Parathyroid adenoma (tissue), 2 donors: ENCODE data around the gene MSANTD2.

Experiments
- H2AFZ ChIP-seq: fragments of 300-600 bp; sonication (generic); one replicate; pipeline ENCODE4 v1.7.0; 2017; ENCODE audit warnings: antibody characterized with exemption, mild to moderate bottlenecking
- H3K27ac ChIP-seq: fragments of 300-600 bp; sonication (generic); one replicate; pipeline ENCODE4 v1.7.0; 2017
- H3K27me3 ChIP-seq: fragments of 300-600 bp; sonication (generic); one replicate; pipeline ENCODE4 v1.7.0; 2017; ENCODE audit warnings: low read length; ENCODE audit not compliant: control insufficient read depth, insufficient read depth
- H3K36me3 ChIP-seq: fragments of 300-600 bp; sonication (generic); one replicate; pipeline ENCODE4 v1.7.0; 2017; ENCODE audit warnings: low read length; ENCODE audit not compliant: control insufficient read depth, insufficient read depth
- H3K4me1 ChIP-seq: fragments of 300-600 bp; sonication (generic); one replicate; pipeline ENCODE4 v1.7.0; 2017; ENCODE audit warnings: control low read depth
- H3K4me2 ChIP-seq: fragments of 300-600 bp; sonication (generic); one replicate; pipeline ENCODE4 v1.7.0; 2017; ENCODE audit warnings: low read length
- H3K4me3 ChIP-seq: fragments of 300-600 bp; sonication (generic); one replicate; pipeline ENCODE4 v1.7.0; 2017; ENCODE audit warnings: low read depth, low read length
- H3K79me2 ChIP-seq: fragments of 300-600 bp; sonication (generic); one replicate; pipeline ENCODE4 v1.7.0; 2017; ENCODE audit warnings: control low read depth
- H3K9ac ChIP-seq: fragments of 300-600 bp; sonication (generic); one replicate; pipeline ENCODE4 v1.7.0; 2017; ENCODE audit warnings: mild to moderate bottlenecking
- H3K9me3 ChIP-seq: fragments of 300-600 bp; sonication (generic); one replicate; pipeline ENCODE4 v1.7.0; 2017; ENCODE audit warnings: low read length; ENCODE audit not compliant: control insufficient read depth
- CTCF ChIP-seq: fragments of 300-600 bp; sonication (generic); IDR thresholded peaks from one replicate; pipeline ENCODE4 v1.7.0; 2017; ENCODE audit warnings: antibody characterized with exemption, mild to moderate bottlenecking
- donor health status: primary hyperparathyroidism.

Gene MSANTD2

GRCh38 chr11:124753624-124754023 is 46.6 kb downstream of the MSANTD2 start:
- Histone ChIP-seq H3K27me3 (no peaks in the 10 kb centered on the region), H3K36me3 (no peaks in the 10 kb centered on the region), H3K9ac (no peak overlapping the region), H3K9me3 (no peaks in the 10 kb centered on the region), H3K79me2 (no peaks in the 10 kb centered on the region), H3K27ac (no peak overlapping the region), H3K4me1 (no peaks in the 10 kb centered on the region), H2AFZ (no peak overlapping the region), H3K4me3 (no peak overlapping the region), H3K4me2 (no peak overlapping the region)
- no peak for TF ChIP-seq CTCF

GRCh38 chr11:124753205-124753604 is 47.0 kb downstream of the MSANTD2 start:
- H3K9ac ChIP-seq: no peak overlapping the region
- H3K4me1 ChIP-seq: no peaks in the 10 kb centered on the region
- H3K36me3 ChIP-seq: no peaks in the 10 kb centered on the region
- no peak overlapping the region for H3K4me3 ChIP-seq
- no peaks in the 10 kb centered on the region for H3K9me3 ChIP-seq
- H3K4me2 ChIP-seq: no peak overlapping the region
- H3K27ac ChIP-seq: no peak overlapping the region
- H3K79me2 ChIP-seq: no peaks in the 10 kb centered on the region
- no peak for TF ChIP-seq CTCF
- H2AFZ ChIP-seq: no peak overlapping the region
- no peaks in the 10 kb centered on the region for H3K27me3 ChIP-seq

GRCh38 chr11:124752471-124753102 is 47.6 kb downstream of the MSANTD2 start:
- no peaks in the 10 kb centered on the region for H3K79me2 ChIP-seq
- no peak for TF ChIP-seq CTCF
- H2AFZ ChIP-seq: no peak overlapping the region
- no peaks in the 10 kb centered on the region for H3K9me3 ChIP-seq
- H3K4me1 ChIP-seq: no peaks in the 10 kb centered on the region
- H3K9ac ChIP-seq: no peak overlapping the region
- H3K27me3 ChIP-seq: no peaks in the 10 kb centered on the region
- H3K4me2 ChIP-seq: no peak overlapping the region
- no peak overlapping the region for H3K4me3 ChIP-seq
- H3K27ac ChIP-seq: no peak overlapping the region
- no peaks in the 10 kb centered on the region for H3K36me3 ChIP-seq

DNA sequence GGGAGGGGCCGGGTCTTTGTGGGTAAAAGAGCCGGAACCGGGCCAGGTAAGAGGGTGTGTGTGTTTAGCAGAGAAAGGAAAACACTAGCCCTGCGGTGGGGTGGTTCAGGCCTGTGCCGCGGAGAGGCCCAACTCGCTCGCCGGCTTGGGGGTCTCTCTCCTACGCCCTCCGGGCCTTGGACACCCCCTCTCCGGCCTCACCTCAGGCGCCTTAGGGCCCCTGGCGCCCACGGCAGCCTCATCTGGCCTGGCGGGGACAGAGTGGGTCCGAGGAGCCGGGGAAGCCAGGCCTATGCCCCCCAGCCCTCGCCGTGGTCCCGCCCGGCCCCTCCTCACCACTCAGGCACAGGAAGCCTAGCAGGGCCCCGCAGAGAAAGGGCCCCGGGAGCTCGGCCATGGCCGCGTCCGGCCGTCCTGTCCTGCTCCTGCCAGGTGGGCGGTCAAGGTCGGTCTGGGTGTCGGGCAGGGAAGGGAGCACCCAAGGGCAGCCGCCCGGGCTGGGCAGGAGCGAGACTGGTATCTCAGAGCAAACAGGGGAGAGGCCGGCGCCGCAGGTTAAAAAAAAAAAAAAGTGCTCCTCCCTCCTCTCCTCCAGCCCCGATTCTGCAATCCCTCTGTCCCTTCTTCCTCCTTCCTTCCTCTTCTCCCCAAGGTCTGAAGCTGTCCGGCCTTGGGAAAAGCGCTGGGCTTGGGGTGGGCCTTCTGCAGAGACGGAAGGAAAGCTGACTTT is 48.3 kb downstream of the MSANTD2 start, which contains the start of gene VSIG2:
TSS of gene VSIG2 (minus strand) at position 515 of the 730 bp plus-strand sequence. CDS start at position 397, 118 bp downstream.
- Histone ChIP-seq H3K36me3 (no peaks in the 10 kb centered on the region), H3K27ac (no peak within 1 kb of the TSS), H3K79me2 (no peaks in the 10 kb centered on the region), H3K9ac (no peak within 1 kb of the TSS), H3K4me1 (no peaks in the 10 kb centered on the region), H2AFZ (no peak within 1 kb of the TSS), H3K4me3 (no peak within 1 kb of the TSS), H3K9me3 (no peaks in the 10 kb centered on the region), H3K4me2 (no peak within 1 kb of the TSS), H3K27me3 (no peaks in the 10 kb centered on the region)
- no peak for TF ChIP-seq CTCF
